CD4-positive, alpha-beta T cell (primary cell): Measurements from ENCODE around the gene GPR107. TPM values are rescaled to one million over a fixed set of nuclear protein-coding genes. Genes with fewer than 3 reads are reported as not detected.

Experiments
- ATAC-seq: fragments of 200-7000 bp; cut with Tn5 transposase; one replicate; pipeline ENCODE4 v1.10.0; 2022; ENCODE audit warnings: mild to moderate bottlenecking; ENCODE audit not compliant: poor library complexity
- CTCF ChIA-PET: fragments of 350-600 bp; sonication (Branson Sonifier 250); formaldehyde crosslinking; loops from one replicate; lab custom pipeline; 2021; ENCODE audit warnings: antibody characterized with exemption, inconsistent platforms; lab: Charles Lee
- POLR2A ChIA-PET: fragments of 350-600 bp; sonication (Branson Sonifier 250); formaldehyde crosslinking; loops from one replicate; lab custom pipeline; 2021; ENCODE audit warnings: antibody characterized with exemption, inconsistent platforms; lab: Charles Lee
- DNase-seq, 14 experiments: peaks; one replicate each; pipeline ENCODE4 v3.0.0-alpha.2; 2013 to 2020; ENCODE audit warnings: mixed read lengths in 2 of 14
- H3K27ac ChIP-seq, 2 donors: one replicate each; pipeline versions ENCODE4 v1.5.1 to v1.7.0; 2013; ENCODE audit warnings: low read length in 2 of 2, low read depth in 1 of 2, mild to moderate bottlenecking in 1 of 2
- H3K27me3 ChIP-seq, 2 experiments: 1 replicate in 1 of 2; 2 replicates in 1 of 2; pipeline versions ENCODE4 v1.6.1 to v1.7.0; 2013; ENCODE audit warnings: low read length in 2 of 2, control low read depth in 1 of 2, mild to moderate bottlenecking in 1 of 2, moderate library complexity in 1 of 2; ENCODE audit not compliant: insufficient read depth in 2 of 2, control insufficient read depth in 1 of 2
- H3K36me3 ChIP-seq: one replicate; pipeline ENCODE4 v1.6.1; 2013; ENCODE audit warnings: low read length, control low read depth; ENCODE audit not compliant: insufficient read depth
- H3K4me1 ChIP-seq: one replicate; pipeline ENCODE4 v1.6.1; 2013; ENCODE audit warnings: low read length, control low read depth; ENCODE audit not compliant: insufficient read depth
- H3K4me3 ChIP-seq: one replicate; pipeline ENCODE4 v1.5.1; 2013; ENCODE audit warnings: mild to moderate bottlenecking, low read length, moderate library complexity
- H3K9me3 ChIP-seq, 2 experiments: 1 replicate in 1 of 2; 2 replicates in 1 of 2; pipeline versions ENCODE4 v1.6.1 to v1.7.0; 2013; ENCODE audit warnings: low read length in 2 of 2, mild to moderate bottlenecking in 2 of 2, control low read depth in 1 of 2, moderate library complexity in 1 of 2; ENCODE audit not compliant: control insufficient read depth in 1 of 2, insufficient read depth in 1 of 2
- H3K27ac Mint-ChIP-seq: one replicate; pipeline ENCODE4 v1.8.0; 2020; ENCODE audit warnings: mixed read lengths
- H3K27me3 Mint-ChIP-seq: one replicate; pipeline ENCODE4 v1.8.0; 2021; ENCODE audit warnings: mixed read lengths
- H3K36me3 Mint-ChIP-seq: one replicate; pipeline ENCODE4 v1.8.0; 2021; ENCODE audit warnings: low read depth, mixed read lengths
- H3K4me1 Mint-ChIP-seq: one replicate; pipeline ENCODE4 v1.8.0; 2021; ENCODE audit warnings: low read depth, mixed read lengths
- H3K4me3 Mint-ChIP-seq: one replicate; pipeline ENCODE4 v1.8.0; 2020; ENCODE audit warnings: mild to moderate bottlenecking, mixed read lengths
- H3K9me3 Mint-ChIP-seq: one replicate; pipeline ENCODE4 v1.8.0; 2020; ENCODE audit warnings: mixed read lengths
- intact Hi-C, 2 experiments: fragments of 100-400 bp; cut with DNase I in 1 of 2; cut with micrococcal nuclease in 1 of 2; formaldehyde crosslinking; loops; one replicate each; pipeline versions ENCODE4 v1.15.1 to v1.9.0; 2023 to 2025; cut with DNase I, micrococcal nuclease
- total RNA-seq, 174 experiments: library from RNA in 2 of 174; stranded (reverse) in 2 of 174; gene quantifications; one replicate each; pipeline ENCODE4 v1.2.3 and lab custom pipeline; 2021 to 2026
- TF ChIP-seq, protein P1 (sequence below): fragments of 200-600 bp; IDR thresholded peaks from one replicate; pipeline ENCODE4 v1.8.0; 2022; ENCODE audit warnings: antibody characterized with exemption, mild to moderate bottlenecking

GPR107 gene
- total RNA-seq, 2 experiments from 2014 or later, result 18.9 to 19.2 TPM

DNA sequence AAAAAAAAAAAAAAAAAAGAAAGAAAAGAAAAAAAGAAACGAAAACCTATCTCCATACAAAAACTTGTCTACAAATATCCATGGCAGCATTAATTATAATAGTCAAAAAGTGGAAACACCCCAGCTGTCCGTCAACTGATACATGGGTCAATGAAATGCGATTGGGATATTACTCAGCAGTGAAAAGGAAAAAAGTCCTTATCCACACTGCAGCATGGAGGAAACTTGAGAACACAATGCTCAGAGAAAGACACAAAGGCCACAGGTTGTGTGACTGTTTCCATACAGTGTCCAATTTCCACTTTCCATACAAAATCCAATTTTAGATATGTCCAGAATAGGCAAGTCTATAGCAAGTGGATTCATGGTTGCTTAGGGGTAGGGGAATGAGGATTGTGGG lies 94.2 kb downstream of the GPR107 start:
- Mint-ChIP-seq H3K27me3 (peaks cover 31% of the 10 kb centered on the region), H3K36me3 (no peaks in the 10 kb centered on the region), H3K9me3 (no peaks in the 10 kb centered on the region), H3K4me1 (peaks cover 10% of the 10 kb centered on the region), H3K27ac (no peak overlapping the region), H3K4me3 (no peak overlapping the region)
- Histone ChIP-seq H3K27ac (no peak overlapping the region), H3K9me3 (peaks cover 0 to 5% of the 10 kb centered on the region in 2 experiments), H3K4me3 (no peak overlapping the region), H3K27me3 (peaks cover 6 to 9% of the 10 kb centered on the region in 2 experiments), H3K36me3 (no peaks in the 10 kb centered on the region), H3K4me1 (peaks cover 7% of the 10 kb centered on the region)
- TF ChIP-seq, protein P1, sequence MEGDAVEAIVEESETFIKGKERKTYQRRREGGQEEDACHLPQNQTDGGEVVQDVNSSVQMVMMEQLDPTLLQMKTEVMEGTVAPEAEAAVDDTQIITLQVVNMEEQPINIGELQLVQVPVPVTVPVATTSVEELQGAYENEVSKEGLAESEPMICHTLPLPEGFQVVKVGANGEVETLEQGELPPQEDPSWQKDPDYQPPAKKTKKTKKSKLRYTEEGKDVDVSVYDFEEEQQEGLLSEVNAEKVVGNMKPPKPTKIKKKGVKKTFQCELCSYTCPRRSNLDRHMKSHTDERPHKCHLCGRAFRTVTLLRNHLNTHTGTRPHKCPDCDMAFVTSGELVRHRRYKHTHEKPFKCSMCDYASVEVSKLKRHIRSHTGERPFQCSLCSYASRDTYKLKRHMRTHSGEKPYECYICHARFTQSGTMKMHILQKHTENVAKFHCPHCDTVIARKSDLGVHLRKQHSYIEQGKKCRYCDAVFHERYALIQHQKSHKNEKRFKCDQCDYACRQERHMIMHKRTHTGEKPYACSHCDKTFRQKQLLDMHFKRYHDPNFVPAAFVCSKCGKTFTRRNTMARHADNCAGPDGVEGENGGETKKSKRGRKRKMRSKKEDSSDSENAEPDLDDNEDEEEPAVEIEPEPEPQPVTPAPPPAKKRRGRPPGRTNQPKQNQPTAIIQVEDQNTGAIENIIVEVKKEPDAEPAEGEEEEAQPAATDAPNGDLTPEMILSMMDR, result no peak
- intact Hi-C loops, result no loop called here
- CTCF ChIA-PET, result no interaction called here
- POLR2A ChIA-PET, result no interaction called here
- ATAC-seq (no peak), DNase-seq (no peak)

DNA sequence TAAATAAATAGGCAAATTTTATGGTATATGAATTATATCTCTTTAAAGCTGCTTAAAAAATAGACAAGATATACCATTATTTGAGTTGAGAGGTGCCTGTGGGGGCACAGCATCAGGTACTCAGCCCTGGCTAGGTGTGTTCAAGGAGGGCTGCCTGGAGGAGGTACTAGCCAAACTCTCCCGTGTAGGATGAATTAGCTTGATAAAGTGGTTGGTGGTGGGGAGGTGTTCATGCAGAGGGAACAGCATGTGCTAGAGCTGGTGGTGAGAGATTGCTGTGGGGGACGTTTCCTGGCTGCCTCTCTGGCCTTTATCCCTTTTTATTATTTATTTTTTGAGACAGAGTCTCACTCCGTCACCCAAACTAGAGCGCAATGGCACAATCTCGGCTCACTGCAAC lies 95.3 kb downstream of the GPR107 start:
- Histone ChIP-seq H3K4me1 (peaks cover 2% of the 10 kb centered on the region), H3K36me3 (no peaks in the 10 kb centered on the region), H3K9me3 (no peaks in the 10 kb centered on the region), H3K27ac (no peak overlapping the region), H3K27me3 (peaks cover 5 to 6% of the 10 kb centered on the region in 2 experiments), H3K4me3 (no peak overlapping the region)
- ChIA-PET POLR2A (interaction anchor here (1.4 kb wide), 1 partner anchor 21 kb away, joined by 6 read pairs; no protein-coding TSS in a partner anchor), CTCF (no interaction called here)
- intact Hi-C loops, result no loop called here
- no peak overlapping the region for H3K4me3 Mint-ChIP-seq
- DNase-seq (no peak), ATAC-seq (no peak)
- no peaks in the 10 kb centered on the region for H3K9me3 Mint-ChIP-seq
- H3K4me1 Mint-ChIP-seq, result peaks cover 2% of the 10 kb centered on the region
- H3K27ac Mint-ChIP-seq, result no peak overlapping the region
- TF ChIP-seq, protein P1, result no peak
- peaks cover 25% of the 10 kb centered on the region for H3K27me3 Mint-ChIP-seq
- H3K36me3 Mint-ChIP-seq, result no peaks in the 10 kb centered on the region

DNA sequence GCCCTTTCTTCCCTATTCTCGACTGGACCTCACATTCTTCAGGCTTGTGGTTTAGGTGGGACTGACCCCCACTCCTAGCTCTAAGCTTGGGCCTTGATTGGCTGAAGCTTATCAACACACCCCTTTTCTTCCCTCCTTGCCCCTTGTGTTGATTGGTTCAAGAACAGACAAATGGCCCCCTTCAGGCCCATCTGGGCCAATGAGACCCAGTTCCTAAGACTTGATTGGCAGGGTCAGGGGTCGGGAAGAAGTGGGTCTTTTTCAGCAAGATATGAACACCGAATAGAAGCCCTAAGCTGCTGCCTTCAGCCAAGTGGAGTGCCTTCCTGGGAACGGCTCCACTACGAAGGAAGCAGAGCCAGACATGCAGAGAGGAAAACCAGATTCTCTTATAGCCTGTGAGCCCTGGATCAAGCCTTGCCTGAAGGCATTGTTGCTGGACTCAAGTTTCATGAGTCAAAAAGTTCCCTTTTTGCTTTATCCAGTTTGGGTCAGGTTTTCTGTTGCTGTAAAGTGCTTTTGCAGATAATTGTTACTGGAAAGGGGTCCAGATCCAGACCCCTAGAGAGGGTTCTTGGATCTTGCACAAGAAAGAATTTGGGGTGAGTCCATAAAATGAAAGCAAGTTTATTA lies 96.1 kb downstream of the GPR107 start:
- ATAC-seq (no peak), DNase-seq (no peak)
- Mint-ChIP-seq H3K27me3 (peaks cover 20% of the 10 kb centered on the region), H3K4me3 (no peak overlapping the region), H3K36me3 (no peaks in the 10 kb centered on the region), H3K27ac (no peak overlapping the region), H3K4me1 (no peaks in the 10 kb centered on the region), H3K9me3 (no peaks in the 10 kb centered on the region)
- H3K9me3 ChIP-seq, result no peaks in the 10 kb centered on the region
- no peaks in the 10 kb centered on the region for H3K4me1 ChIP-seq
- no peaks in the 10 kb centered on the region for H3K36me3 ChIP-seq
- H3K27me3 ChIP-seq, result peaks cover 3% of the 10 kb centered on the region in 2 experiments
- ChIA-PET CTCF (no interaction called here), POLR2A (interaction anchor here (1.4 kb wide), 1 partner anchor 21 kb away, joined by 6 read pairs; no protein-coding TSS in a partner anchor)
- intact Hi-C loops, result no loop called here
- no peak overlapping the region for H3K4me3 ChIP-seq
- H3K27ac ChIP-seq, result no peak overlapping the region
- TF ChIP-seq, protein P1, result no peak
